Endothelial cell of umbilical vein (primary cell): ENCODE results near the gene ACBD5. TPM values are rescaled to one million over a fixed set of nuclear protein-coding genes. Genes with fewer than 3 reads are reported as not detected.

Experiments used
- BruUV-seq: library from RNA; stranded (reverse); fragments of 400-500 nt; replicated peaks from 2 replicates; lab custom pipeline; 2021; lab: Mats Ljungman, UMichigan
- CTCF ChIA-PET: fragments of 300-600, 350-600 bp; sonication (Branson Sonifier 250); formaldehyde crosslinking; loops from one replicate; lab custom pipeline; 2021; ENCODE audit warnings: antibody characterized with exemption, inconsistent platforms; lab: Charles Lee
- POLR2A ChIA-PET: fragments of 300-600, 350-600 bp; sonication (Branson Sonifier 250); formaldehyde crosslinking; loops from one replicate; lab custom pipeline; 2021; ENCODE audit warnings: antibody characterized with exemption, inconsistent platforms; lab: Charles Lee
- DNase-seq: peaks from one replicate; pipeline ENCODE4 v3.0.0-alpha.2; 2011; ENCODE audit warnings: low read depth, low spot score
- FAIRE-seq: peaks from 2 replicates; lab custom pipeline; 2011; peaks lifted over from hg19 to GRCh38; lab: Jason Lieb, UNC
- H2AFZ ChIP-seq: 2 replicates; pipeline ENCODE4 v1.6.0; 2012; ENCODE audit warnings: low read depth, low read length, control low read depth, inconsistent platforms
- H3K27ac ChIP-seq: 2 replicates; pipeline ENCODE4 v1.5.1; 2011; ENCODE audit warnings: low read depth, mild to moderate bottlenecking, control low read depth, low read length, moderate library complexity; ENCODE audit not compliant: insufficient read depth
- H3K27me3 ChIP-seq, 2 experiments: 2 replicates each; pipeline versions ENCODE4 v1.6.0 to v1.6.1; 2011; ENCODE audit warnings: low read length in 2 of 2, mixed read lengths in 1 of 2; ENCODE audit not compliant: control insufficient read depth in 2 of 2, insufficient read depth in 2 of 2
- H3K36me3 ChIP-seq, 2 experiments: 2 replicates in 1 of 2; 3 replicates in 1 of 2; pipeline ENCODE4 v1.5.1; 2011; ENCODE audit warnings: low read length in 2 of 2, mild to moderate bottlenecking in 1 of 2, moderate library complexity in 1 of 2; ENCODE audit not compliant: control insufficient read depth in 2 of 2, insufficient read depth in 2 of 2; ENCODE audit errors: extremely low read depth in 1 of 2
- H3K4me1 ChIP-seq: 3 replicates; pipeline ENCODE4 v1.5.1; 2011; ENCODE audit warnings: mild to moderate bottlenecking, low read length; ENCODE audit not compliant: control insufficient read depth, insufficient read depth; ENCODE audit errors: extremely low read depth
- H3K4me2 ChIP-seq: 2 replicates; pipeline ENCODE4 v1.6.1; 2011; ENCODE audit warnings: low read length, control low read depth, mixed read lengths; ENCODE audit not compliant: insufficient read depth
- H3K4me3 ChIP-seq, 3 experiments: fragments of 200-600 bp in 1 of 3; sonication (generic), shearing (Covaris generic) in 1 of 3; replicated peaks in 1 of 3; 2 replicates each; pipeline ENCODE4 v1.5.1; 2011 to 2016; ENCODE audit warnings: control low read depth in 3 of 3, low read length in 3 of 3, mild to moderate bottlenecking in 2 of 3, inconsistent platforms in 1 of 3, low read depth in 1 of 3, moderate library complexity in 1 of 3; ENCODE audit not compliant: insufficient read depth in 1 of 3
- H3K79me2 ChIP-seq: 2 replicates; pipeline ENCODE4 v1.6.0; 2012; ENCODE audit warnings: low read length, inconsistent platforms; ENCODE audit not compliant: control insufficient read depth, insufficient read depth
- H3K9ac ChIP-seq: replicated peaks from 2 replicates; pipeline ENCODE3; 2011; ENCODE audit warnings: low read length, control low read depth; ENCODE audit not compliant: insufficient read depth; ENCODE audit errors: extremely low read depth
- H3K9me1 ChIP-seq: replicated peaks from 3 replicates; pipeline ENCODE4 v1.6.0; 2011; ENCODE audit warnings: mild to moderate bottlenecking, low read length; ENCODE audit not compliant: control insufficient read depth, insufficient read depth; ENCODE audit errors: extremely low read depth
- H3K9me3 ChIP-seq: replicated peaks from 2 replicates; pipeline ENCODE4 v1.5.1; 2012; ENCODE audit warnings: low read length, inconsistent platforms; ENCODE audit not compliant: control insufficient read depth, insufficient read depth
- H4K20me1 ChIP-seq: replicated peaks from 2 replicates; pipeline ENCODE3; 2011; ENCODE audit warnings: mild to moderate bottlenecking, low read length; ENCODE audit not compliant: control insufficient read depth, insufficient read depth; ENCODE audit errors: extremely low read depth
- FOS ChIP-seq: IDR thresholded peaks from 2 replicates; pipeline ENCODE4 v1.6.1; 2011; ENCODE audit warnings: mild to moderate bottlenecking, low read length, moderate library complexity, borderline replicate concordance; ENCODE audit not compliant: insufficient read depth
- POLR2A ChIP-seq: IDR thresholded peaks from 2 replicates; pipeline ENCODE4 v1.6.1; 2012; ENCODE audit warnings: low read depth, mild to moderate bottlenecking, control low read depth, low read length
- POLR2AphosphoS5 ChIP-seq: IDR thresholded peaks from 2 replicates; pipeline ENCODE4 v1.6.1; 2012; ENCODE audit warnings: low read depth, mild to moderate bottlenecking, control low read depth, low read length, moderate library complexity; ENCODE audit not compliant: insufficient read depth
- dilution Hi-C: fragments of 300-500 bp; cut with MboI; formaldehyde crosslinking; loops from one replicate; pipeline ENCODE4 v1.15.0; 2019; ENCODE audit warnings: low sequenced_read_pairs; ENCODE audit not compliant: extremely low pct_ligation_motif_present
- intact Hi-C: fragments of 100-400 bp; cut with micrococcal nuclease; formaldehyde crosslinking; loops from one replicate; pipeline ENCODE4 v1.10.0; 2022
- polyA plus RNA-seq, 4 experiments: library from polyadenylated mRNA; depleted of rRNA in 3 of 4; stranded (reverse) in 3 of 4; unstranded in 1 of 4; fragments of >200 nt; gene quantifications; 2 replicates each; pipeline versions ENCODE4 v1.2.1 to v1.2.3, GENCODE V29; 2011 to 2012; ENCODE audit warnings: missing spikeins in 1 of 4
- total RNA-seq: library from RNA; stranded (reverse); gene quantifications from 2 replicates; pipeline ENCODE4 v1.2.3, GENCODE V29; 2021
- TF ChIP-seq, protein P1 (sequence below), 2 donors: IDR thresholded peaks; 1 replicate in 1 of 2; 2 replicates in 1 of 2; pipeline ENCODE4 v1.5.1; 2011; ENCODE audit warnings: low read length in 2 of 2, mild to moderate bottlenecking in 2 of 2, moderate library complexity in 2 of 2, control low read depth in 1 of 2, inconsistent platforms in 1 of 2, low read depth in 1 of 2; ENCODE audit not compliant: insufficient read depth in 1 of 2; ENCODE audit errors: extremely low read depth in 1 of 2

Gene ACBD5
- total and polyA plus RNA-seq, 2 donors (not counting 3 experiments of a cell fraction or from before 2014, with no cell fraction given), result 6.6 to 21.5 TPM

DNA sequence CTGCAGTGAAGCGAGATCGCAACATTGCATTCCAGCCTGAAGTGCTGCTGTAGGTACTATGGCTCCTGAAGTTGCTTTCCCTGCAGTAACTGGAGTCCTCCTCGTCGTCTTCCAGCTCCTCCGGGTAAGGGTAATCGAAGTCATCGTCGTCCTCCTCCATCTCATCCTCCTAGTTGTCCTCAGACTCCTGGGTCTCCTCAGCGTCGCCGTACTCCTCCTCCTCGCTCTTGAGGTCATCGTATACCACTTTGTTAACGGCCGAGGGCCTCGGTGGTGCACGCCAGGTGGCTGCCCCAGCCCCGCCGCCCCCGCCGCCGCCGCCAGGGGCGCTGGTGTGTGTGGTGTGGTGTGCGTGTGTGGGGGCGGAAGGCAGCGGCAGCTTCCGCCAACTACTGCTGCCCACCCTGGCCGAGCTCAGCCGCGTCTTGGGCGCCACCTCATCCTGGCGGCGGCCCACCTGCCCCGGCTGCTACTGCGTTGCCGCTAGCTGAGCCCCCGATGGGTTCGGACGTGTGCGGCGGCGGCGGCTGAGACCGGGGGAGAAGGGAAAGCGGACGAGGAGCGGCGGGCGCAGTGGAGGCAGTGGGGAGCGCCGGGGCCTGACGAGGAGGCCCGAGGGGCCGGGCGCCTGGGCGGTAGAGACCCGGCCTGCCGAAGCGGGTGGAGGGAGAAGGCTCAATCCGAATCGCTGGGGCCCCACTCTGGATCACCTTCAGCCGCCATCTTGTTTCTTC is 11.8 kb upstream of the ACBD5 start:
- Histone ChIP-seq H3K9me1 (no peaks in the 10 kb centered on the region), H3K9ac (peak overlapping the region; percentile 80), H3K79me2 (no peaks in the 10 kb centered on the region), H4K20me1 (no peaks in the 10 kb centered on the region), H3K4me3 (peak overlapping the region in 2 of 3 experiments; percentile 50 to 66), H3K4me2 (peak overlapping the region; percentile 32), H3K4me1 (no peaks in the 10 kb centered on the region), H3K27ac (peak overlapping the region; percentile 40), H2AFZ (peak overlapping the region; percentile 91), H3K27me3 (peaks cover 0 to 3% of the 10 kb centered on the region in 2 experiments), H3K36me3 (no peaks in the 10 kb centered on the region), H3K9me3 (no peaks in the 10 kb centered on the region)
- FAIRE-seq (no peak), DNase-seq (peak; percentile 65)
- TF ChIP-seq, protein P1, sequence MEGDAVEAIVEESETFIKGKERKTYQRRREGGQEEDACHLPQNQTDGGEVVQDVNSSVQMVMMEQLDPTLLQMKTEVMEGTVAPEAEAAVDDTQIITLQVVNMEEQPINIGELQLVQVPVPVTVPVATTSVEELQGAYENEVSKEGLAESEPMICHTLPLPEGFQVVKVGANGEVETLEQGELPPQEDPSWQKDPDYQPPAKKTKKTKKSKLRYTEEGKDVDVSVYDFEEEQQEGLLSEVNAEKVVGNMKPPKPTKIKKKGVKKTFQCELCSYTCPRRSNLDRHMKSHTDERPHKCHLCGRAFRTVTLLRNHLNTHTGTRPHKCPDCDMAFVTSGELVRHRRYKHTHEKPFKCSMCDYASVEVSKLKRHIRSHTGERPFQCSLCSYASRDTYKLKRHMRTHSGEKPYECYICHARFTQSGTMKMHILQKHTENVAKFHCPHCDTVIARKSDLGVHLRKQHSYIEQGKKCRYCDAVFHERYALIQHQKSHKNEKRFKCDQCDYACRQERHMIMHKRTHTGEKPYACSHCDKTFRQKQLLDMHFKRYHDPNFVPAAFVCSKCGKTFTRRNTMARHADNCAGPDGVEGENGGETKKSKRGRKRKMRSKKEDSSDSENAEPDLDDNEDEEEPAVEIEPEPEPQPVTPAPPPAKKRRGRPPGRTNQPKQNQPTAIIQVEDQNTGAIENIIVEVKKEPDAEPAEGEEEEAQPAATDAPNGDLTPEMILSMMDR (IDR thresholded peaks at IDR 0.05; ENCODE audit: extremely low read depth in 1 of 2, insufficient read depth in 1 of 2, low read depth in 1 of 2, low read length in 2 of 2), result peak; percentile 14 to 56
- TF ChIP-seq POLR2AphosphoS5 (peak; percentile 72), POLR2A (peak; percentile 59), FOS (no peak)
- ChIA-PET CTCF (interaction anchor here (1.0 to 3.0 kb wide), 5 partner anchors 10 to 252 kb away, joined by 3 to 32 read pairs (median 6); partner anchors contain the start of gene RAB18), POLR2A (interaction anchor here (1.6 kb wide), 1 partner anchor 10 kb away, joined by 5 read pairs; no protein-coding TSS in a partner anchor)
- intact Hi-C loops (loop anchor here (1.0 kb wide), 1 partner anchor 10 kb away; no protein-coding TSS in a partner anchor), dilution Hi-C loops (no loop called here)
- BruUV-seq, result TSS peak; percentile 67
